HG03066 (cell line): Measurements from ENCODE around the gene TIMMDC1.

Experiments
- ATAC-seq: cut with Tn5 transposase; IDR thresholded peaks from one replicate; pipeline ENCODE4 v1.9.1; 2021; ENCODE audit warnings: low read depth; ENCODE audit not compliant: unreplicated experiment

TIMMDC1 gene

GRCh38 chr3:119498186-119499011 lies at the start of gene TIMMDC1:
TSS of gene TIMMDC1 (plus strand) at chr3:119498547. CDS start at chr3:119498734, 187 bp downstream.
- peak; percentile 99 for ATAC-seq

GRCh38 chr3:119453822-119454221 lies 44.5 kb upstream of the TIMMDC1 start:
- no peak for ATAC-seq

- no peak for ATAC-seq
Observed at GRCh38 chr3:119456469-119456868, 41.9 kb upstream of the TIMMDC1 start.

GRCh38 chr3:119457246-119457645 lies 41.1 kb upstream of the TIMMDC1 start:
- ATAC-seq, result no peak

GRCh38 chr3:119463171-119464169 lies 34.9 kb upstream of the TIMMDC1 start, which contains the start of gene TMEM39A:
TSS of gene TMEM39A (minus strand) at chr3:119463615. CDS start at chr3:119462074, 1,541 bp downstream.
- ATAC-seq, result peak; percentile 93

- ATAC-seq, result no peak
Observed at GRCh38 chr3:119468041-119468440, 30.3 kb upstream of the TIMMDC1 start.

- no peak for ATAC-seq
Observed at GRCh38 chr3:119469418-119470189, 28.7 kb upstream of the TIMMDC1 start.

- ATAC-seq, result no peak
Observed at GRCh38 chr3:119470866-119471265, 27.5 kb upstream of the TIMMDC1 start.

GRCh38 chr3:119481079-119481478 lies 17.3 kb upstream of the TIMMDC1 start:
- no peak for ATAC-seq

GRCh38 chr3:119483101-119483500 lies 15.2 kb upstream of the TIMMDC1 start:
- ATAC-seq, result no peak

GRCh38 chr3:119485563-119485962 lies 12.8 kb upstream of the TIMMDC1 start:
- ATAC-seq, result no peak

- no peak for ATAC-seq
Observed at GRCh38 chr3:119490153-119490552, 8.2 kb upstream of the TIMMDC1 start.

- ATAC-seq, result no peak
Observed at GRCh38 chr3:119492128-119492527, 6.2 kb upstream of the TIMMDC1 start.

GRCh38 chr3:119492810-119493209 lies 5.5 kb upstream of the TIMMDC1 start:
- ATAC-seq, result no peak

- no peak for ATAC-seq
Observed at GRCh38 chr3:119494597-119494996, 3.8 kb upstream of the TIMMDC1 start.

GRCh38 chr3:119497820-119498185 lies 544 bp upstream of the TIMMDC1 start:
- ATAC-seq, result no peak

GRCh38 chr3:119500265-119500664 lies 1.9 kb downstream of the TIMMDC1 start:
- no peak for ATAC-seq

- ATAC-seq, result no peak
Observed at GRCh38 chr3:119500901-119501300, 2.6 kb downstream of the TIMMDC1 start.

- ATAC-seq, result no peak
Observed at GRCh38 chr3:119506631-119507030, 8.3 kb downstream of the TIMMDC1 start.

GRCh38 chr3:119507404-119507803 lies 9.1 kb downstream of the TIMMDC1 start:
- no peak for ATAC-seq
